ENCODE measurements around the gene ANKRD9. TPM values are rescaled to one million over a fixed set of nuclear protein-coding genes. Genes with fewer than 3 reads are reported as not detected.
A peak's percentile ranks its signal among the peaks of the same experiment; 100 is the strongest.

ANKRD9 gene
- total RNA-seq, 2 experiments from 2014 or later = 11.2 to 12.6 TPM

DNA sequence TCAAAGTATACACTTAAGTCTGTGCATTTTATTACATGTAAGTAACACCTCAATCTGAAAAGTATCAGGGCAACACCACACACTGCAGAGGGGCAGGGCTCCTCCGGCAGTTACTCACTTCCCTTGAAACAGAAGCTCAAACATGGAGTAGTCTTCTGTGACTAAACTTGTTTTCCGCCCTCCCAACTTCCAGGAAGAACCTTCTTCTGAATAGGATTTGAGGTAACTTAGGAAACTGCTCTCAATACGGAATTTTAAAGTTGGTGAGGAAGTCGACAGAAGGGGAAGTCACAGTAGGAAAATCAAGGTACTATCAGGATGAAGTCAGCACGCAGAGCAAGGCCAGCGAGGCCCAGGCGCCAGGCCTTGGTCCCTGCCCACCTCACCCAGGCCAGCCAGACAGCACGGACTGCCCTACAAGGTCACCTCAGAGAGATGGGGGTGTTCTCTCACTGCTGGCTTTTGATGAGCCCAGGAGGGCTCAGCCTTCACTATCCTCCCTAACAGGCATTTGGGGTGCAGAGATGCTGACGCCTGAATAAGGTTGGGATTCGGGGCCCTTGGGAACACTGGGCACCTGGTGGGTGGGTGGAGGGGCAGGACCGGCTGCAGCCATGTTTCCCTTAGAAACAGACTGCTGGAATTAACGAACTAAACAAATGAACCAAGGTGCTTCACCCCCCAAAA, 5.8 kb downstream of the ANKRD9 start:
- no peak overlapping the region for H3K27ac Mint-ChIP-seq
- CTCF ChIA-PET = no interaction called here
- H3K9me3 Mint-ChIP-seq (ENCODE audit: low read depth) = no peaks in the 10 kb centered on the region
- no peak overlapping the region for H3K4me3 Mint-ChIP-seq
- no peaks in the 10 kb centered on the region for H3K27me3 Mint-ChIP-seq
- H3K36me3 Mint-ChIP-seq = peaks cover 4% of the 10 kb centered on the region
- no peak for DNase-seq
- peaks cover 23% of the 10 kb centered on the region for H3K4me1 Mint-ChIP-seq
- no peak for ATAC-seq

GRCh38 chr14:102502571-102502970, 7.0 kb downstream of the ANKRD9 start:
- ATAC-seq (no peak), DNase-seq (no peak)
- Mint-ChIP-seq H3K36me3 (peaks cover 2% of the 10 kb centered on the region), H3K27me3 (no peaks in the 10 kb centered on the region), H3K9me3 (ENCODE audit: low read depth) (no peaks in the 10 kb centered on the region), H3K4me1 (peaks cover 17% of the 10 kb centered on the region), H3K4me3 (no peak overlapping the region), H3K27ac (no peak overlapping the region)
- CTCF ChIA-PET = no interaction called here

DNA sequence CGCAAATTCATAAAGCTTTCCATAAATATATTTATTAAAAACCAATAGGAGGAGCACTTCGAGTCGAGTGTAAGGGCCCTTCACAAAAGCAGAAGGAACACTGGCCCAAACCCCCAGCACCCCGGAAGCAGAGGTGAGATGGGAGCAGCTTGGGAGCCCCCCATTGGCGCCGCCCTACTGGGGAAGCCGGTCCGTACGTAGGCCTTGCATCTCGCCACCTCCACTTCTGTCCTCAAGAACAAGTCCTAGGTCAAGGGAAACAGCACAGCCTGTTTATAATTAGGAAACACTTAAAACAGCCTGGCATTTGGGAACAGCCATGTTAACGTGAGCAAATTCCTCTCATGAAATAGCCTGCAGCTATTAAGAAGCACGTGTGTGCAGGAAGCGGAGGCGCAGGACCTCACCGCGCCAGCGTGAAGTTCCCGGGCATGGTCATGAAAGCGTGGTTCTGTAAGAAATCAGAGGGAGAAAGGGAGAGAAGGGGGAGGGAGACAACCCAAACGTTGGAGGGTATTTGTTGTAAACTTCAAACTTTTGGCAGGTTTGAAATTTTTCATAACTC, 7.7 kb downstream of the ANKRD9 start:
- no peak overlapping the region for H3K4me3 Mint-ChIP-seq
- no peaks in the 10 kb centered on the region for H3K27me3 Mint-ChIP-seq
- CTCF ChIA-PET = interaction anchor here (1.5 to 1.8 kb wide), 2 partner anchors 8 to 14 kb away, joined by 4 to 7 read pairs; partner anchors contain the start of gene ANKRD9

DNA sequence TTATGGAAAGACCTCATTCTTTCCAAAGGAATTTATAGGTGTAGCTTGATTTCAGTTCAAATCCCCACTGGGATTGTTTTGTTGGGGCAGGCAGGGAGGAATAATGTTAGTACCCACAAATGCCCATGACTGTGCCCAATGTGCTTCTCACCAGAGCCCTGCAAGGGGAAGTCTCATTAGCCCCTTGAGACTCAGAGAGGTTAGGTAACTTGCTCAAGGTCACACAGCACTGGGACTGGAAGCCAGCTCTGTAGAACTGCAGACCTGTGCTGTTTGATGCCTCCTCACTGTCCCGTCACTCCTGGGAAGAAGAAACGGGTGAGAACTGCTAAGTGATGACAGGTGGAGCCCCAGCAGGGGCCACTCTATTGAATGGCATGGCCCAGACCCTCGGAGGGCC, 8.9 kb downstream of the ANKRD9 start:
- H3K9me3 Mint-ChIP-seq (ENCODE audit: low read depth) = no peaks in the 10 kb centered on the region
- H3K27me3 Mint-ChIP-seq = no peaks in the 10 kb centered on the region
- H3K4me1 Mint-ChIP-seq = peaks cover 17% of the 10 kb centered on the region
- ATAC-seq (peak; percentile 7), DNase-seq (no peak)
- CTCF ChIA-PET = interaction anchor here (1.1 to 1.9 kb wide), 5 partner anchors 9 to 184 kb away, joined by 4 to 15 read pairs (median 5); partner anchors contain the start of gene ANKRD9
- peak overlapping the region; percentile 74 for H3K27ac Mint-ChIP-seq
- H3K36me3 Mint-ChIP-seq = peaks cover 2% of the 10 kb centered on the region
- no peak overlapping the region for H3K4me3 Mint-ChIP-seq

More for the DNA sequence above, 7.7 kb downstream of the ANKRD9 start:
- H3K27ac Mint-ChIP-seq = no peak overlapping the region
- ATAC-seq = no peak
- peaks cover 17% of the 10 kb centered on the region for H3K4me1 Mint-ChIP-seq
- H3K36me3 Mint-ChIP-seq = peaks cover 2% of the 10 kb centered on the region
- H3K9me3 Mint-ChIP-seq (ENCODE audit: low read depth) = no peaks in the 10 kb centered on the region
- DNase-seq = no peak

DNA sequence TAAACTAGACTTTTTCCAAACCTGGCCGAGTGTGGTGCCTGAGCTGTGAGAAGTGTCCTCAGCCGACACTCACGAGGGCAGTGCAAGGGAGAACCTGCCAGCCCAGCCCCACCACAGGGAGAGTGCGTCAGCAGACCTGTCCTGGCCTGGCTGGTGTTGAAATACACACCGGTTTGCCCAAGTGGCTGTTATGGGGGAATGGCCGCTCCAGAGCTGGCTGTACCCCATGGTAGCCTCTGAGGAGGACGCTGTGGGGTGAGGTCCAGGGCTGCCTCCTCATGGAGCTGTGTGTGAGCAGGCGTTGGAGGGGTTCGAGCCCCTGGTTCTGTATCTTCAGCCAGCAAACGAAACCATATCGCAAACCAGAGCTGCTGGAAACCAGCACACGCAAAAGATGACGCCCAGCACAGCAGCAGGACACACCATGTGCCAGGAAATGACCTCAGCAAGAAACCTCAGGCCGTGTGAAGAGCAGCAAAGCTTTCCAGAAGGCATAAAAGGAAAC, 9.4 kb downstream of the ANKRD9 start:
- Mint-ChIP-seq H3K27me3 (no peaks in the 10 kb centered on the region), H3K9me3 (ENCODE audit: low read depth) (no peaks in the 10 kb centered on the region), H3K4me3 (no peak overlapping the region), H3K27ac (peak overlapping the region; percentile 74), H3K36me3 (peaks cover 2% of the 10 kb centered on the region), H3K4me1 (peaks cover 17% of the 10 kb centered on the region)
- ATAC-seq (peak; percentile 89), DNase-seq (peak; percentile 71)
- CTCF ChIA-PET = interaction anchor here (1.1 to 1.9 kb wide), 4 partner anchors 10 to 183 kb away, joined by 4 to 15 read pairs (median 6); partner anchors contain the start of gene ANKRD9

GRCh38 chr14:102499401-102500157, 10.0 kb downstream of the ANKRD9 start:
- ATAC-seq = no peak
- Mint-ChIP-seq H3K4me3 (no peak overlapping the region), H3K4me1 (peaks cover 17% of the 10 kb centered on the region), H3K27ac (peak overlapping the region; percentile 74), H3K27me3 (no peaks in the 10 kb centered on the region), H3K9me3 (ENCODE audit: low read depth) (no peaks in the 10 kb centered on the region), H3K36me3 (peaks cover 2% of the 10 kb centered on the region)
- CTCF ChIA-PET = interaction anchor here (1.2 to 1.9 kb wide), 2 partner anchors 10 to 62 kb away, joined by 5 to 15 read pairs; partner anchors contain the start of gene ANKRD9
- DNase-seq = no peak

DNA sequence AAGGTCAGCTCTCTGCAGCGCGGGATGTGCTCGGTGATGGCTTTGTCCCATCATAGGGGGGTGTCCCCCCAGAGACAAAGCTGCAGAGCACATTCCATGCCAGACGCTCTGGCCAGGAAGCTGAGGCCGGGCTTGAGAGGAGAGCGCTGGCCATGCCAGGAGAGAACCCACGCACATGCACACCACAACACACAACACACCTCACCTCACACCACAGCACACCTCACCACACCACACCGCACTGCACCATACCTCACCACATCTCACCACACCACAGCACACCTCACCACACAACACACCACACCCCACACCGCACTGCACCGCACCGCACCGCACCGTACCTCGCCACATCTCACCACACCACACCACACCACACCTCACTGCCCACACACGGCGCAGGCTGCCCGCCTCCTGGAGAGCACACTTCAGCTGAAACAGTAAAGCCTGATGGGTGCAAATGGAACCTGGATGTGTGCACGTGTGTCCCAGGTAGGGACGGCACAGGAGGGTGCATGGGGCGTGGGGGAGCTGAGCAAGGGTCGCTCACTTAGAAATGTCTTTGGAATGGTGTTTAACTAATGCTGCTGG, 10.8 kb downstream of the ANKRD9 start:
- H3K4me1 Mint-ChIP-seq = peaks cover 17% of the 10 kb centered on the region
- no peak overlapping the region for H3K27ac Mint-ChIP-seq
- no peaks in the 10 kb centered on the region for H3K27me3 Mint-ChIP-seq
- H3K4me3 Mint-ChIP-seq = no peak overlapping the region
- H3K9me3 Mint-ChIP-seq (ENCODE audit: low read depth) = no peaks in the 10 kb centered on the region
- DNase-seq (no peak), ATAC-seq (no peak)
- CTCF ChIA-PET = interaction anchor here (1.9 kb wide), 1 partner anchor 61 kb away, joined by 15 read pairs; no protein-coding TSS in a partner anchor
- peaks cover 2% of the 10 kb centered on the region for H3K36me3 Mint-ChIP-seq

DNA sequence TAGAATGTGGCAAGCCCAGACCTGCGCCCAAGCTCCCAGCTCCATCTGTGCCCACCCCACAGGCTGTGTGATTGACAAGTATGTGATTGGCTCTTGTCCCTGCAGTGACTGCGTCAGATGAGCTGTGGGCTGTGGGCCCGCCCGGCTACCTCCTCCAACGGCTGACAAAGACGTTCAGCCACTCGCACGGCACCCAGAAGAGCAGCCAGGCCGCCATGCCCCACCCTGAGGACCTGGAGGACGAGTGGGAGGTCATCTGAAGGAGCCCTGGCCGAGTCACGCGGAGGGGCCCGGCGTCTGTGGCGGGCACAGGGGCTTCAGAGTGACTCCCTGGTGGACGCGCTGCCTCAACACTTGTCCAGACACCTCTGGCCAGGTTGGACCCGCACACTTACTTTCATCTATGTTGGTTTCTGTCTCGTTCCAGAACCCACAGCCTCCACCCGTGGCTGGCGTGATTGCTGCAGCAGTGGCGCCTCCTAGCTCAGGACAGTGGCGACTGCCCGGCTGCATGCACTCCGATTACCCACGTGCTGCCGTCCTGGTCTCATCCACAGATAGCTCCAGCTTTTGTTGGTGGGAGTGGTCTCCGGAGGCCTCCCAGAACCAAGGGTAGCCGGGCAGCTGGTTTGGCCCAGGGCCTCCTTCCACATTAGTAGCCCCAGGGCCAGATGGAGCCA, 11.4 kb downstream of the ANKRD9 start:
- ATAC-seq = no peak
- CTCF ChIA-PET = no interaction called here
- H3K36me3 Mint-ChIP-seq = peaks cover 2% of the 10 kb centered on the region
- H3K4me1 Mint-ChIP-seq = peaks cover 17% of the 10 kb centered on the region
- H3K27me3 Mint-ChIP-seq = no peaks in the 10 kb centered on the region
- H3K27ac Mint-ChIP-seq = no peak overlapping the region
- no peak overlapping the region for H3K4me3 Mint-ChIP-seq
- no peaks in the 10 kb centered on the region for H3K9me3 Mint-ChIP-seq (ENCODE audit: low read depth)
- DNase-seq = no peak

DNA sequence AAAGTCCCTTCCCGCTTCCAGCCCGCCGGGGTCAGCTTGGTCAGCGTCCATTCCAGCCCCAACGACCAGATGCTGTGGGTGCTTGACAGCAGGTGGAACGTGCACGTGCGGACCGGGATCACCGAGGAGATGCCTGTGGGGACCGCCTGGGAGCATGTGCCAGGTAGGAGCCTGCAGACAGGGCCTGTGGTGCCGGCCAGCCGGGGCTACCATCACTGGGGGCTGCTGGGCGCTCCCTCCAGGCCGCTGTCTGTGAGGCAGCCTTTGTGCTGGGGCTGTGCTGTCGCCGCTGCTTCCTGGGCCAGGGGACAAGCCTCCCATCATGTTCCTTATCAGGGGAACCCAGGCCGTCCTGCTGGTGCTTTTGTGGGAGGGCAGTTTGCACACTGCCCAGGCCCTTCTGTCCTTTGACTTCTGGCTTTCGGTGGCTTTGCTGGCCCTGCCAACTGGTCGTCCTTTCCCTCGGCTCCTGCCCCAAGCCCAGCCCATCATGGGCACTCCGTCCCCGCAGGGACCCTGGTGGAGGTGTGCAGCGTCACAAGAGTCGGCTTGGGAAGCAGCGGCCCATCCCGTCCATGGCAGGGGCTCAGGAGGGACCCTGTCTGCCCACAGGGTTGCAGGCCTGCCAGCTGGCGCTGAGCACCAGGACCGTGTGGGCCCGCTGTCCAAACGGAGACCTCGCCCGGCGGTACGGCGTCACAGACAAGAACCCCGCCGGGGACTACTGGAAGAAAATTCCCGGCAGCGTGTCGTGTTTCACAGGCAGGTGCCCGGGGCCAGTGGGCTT, 12.4 kb downstream of the ANKRD9 start:
- no peaks in the 10 kb centered on the region for H3K27me3 Mint-ChIP-seq
- no peak overlapping the region for H3K27ac Mint-ChIP-seq
- H3K4me1 Mint-ChIP-seq = peaks cover 17% of the 10 kb centered on the region
- no peaks in the 10 kb centered on the region for H3K9me3 Mint-ChIP-seq (ENCODE audit: low read depth)
- CTCF ChIA-PET = no interaction called here
- ATAC-seq (no peak), DNase-seq (no peak)
- H3K4me3 Mint-ChIP-seq = no peak overlapping the region
- H3K36me3 Mint-ChIP-seq = peaks cover 2% of the 10 kb centered on the region

- DNase-seq (no peak), ATAC-seq (no peak)
- H3K27me3 Mint-ChIP-seq = no peaks in the 10 kb centered on the region
- H3K9me3 Mint-ChIP-seq (ENCODE audit: low read depth) = no peaks in the 10 kb centered on the region
- no peak overlapping the region for H3K27ac Mint-ChIP-seq
- H3K4me3 Mint-ChIP-seq = no peak overlapping the region
- peaks cover 2% of the 10 kb centered on the region for H3K36me3 Mint-ChIP-seq
- peaks cover 17% of the 10 kb centered on the region for H3K4me1 Mint-ChIP-seq
- CTCF ChIA-PET = no interaction called here
Observed at GRCh38 chr14:102496331-102496691, 13.3 kb downstream of the ANKRD9 start.

GRCh38 chr14:102495491-102496330, 13.9 kb downstream of the ANKRD9 start:
- H3K27me3 Mint-ChIP-seq = no peaks in the 10 kb centered on the region
- DNase-seq (no peak), ATAC-seq (no peak)
- CTCF ChIA-PET = no interaction called here
- H3K4me1 Mint-ChIP-seq = peaks cover 12% of the 10 kb centered on the region
- H3K36me3 Mint-ChIP-seq = peaks cover 2% of the 10 kb centered on the region
- H3K4me3 Mint-ChIP-seq = no peak overlapping the region
- H3K9me3 Mint-ChIP-seq (ENCODE audit: low read depth) = no peaks in the 10 kb centered on the region
- no peak overlapping the region for H3K27ac Mint-ChIP-seq

DNA sequence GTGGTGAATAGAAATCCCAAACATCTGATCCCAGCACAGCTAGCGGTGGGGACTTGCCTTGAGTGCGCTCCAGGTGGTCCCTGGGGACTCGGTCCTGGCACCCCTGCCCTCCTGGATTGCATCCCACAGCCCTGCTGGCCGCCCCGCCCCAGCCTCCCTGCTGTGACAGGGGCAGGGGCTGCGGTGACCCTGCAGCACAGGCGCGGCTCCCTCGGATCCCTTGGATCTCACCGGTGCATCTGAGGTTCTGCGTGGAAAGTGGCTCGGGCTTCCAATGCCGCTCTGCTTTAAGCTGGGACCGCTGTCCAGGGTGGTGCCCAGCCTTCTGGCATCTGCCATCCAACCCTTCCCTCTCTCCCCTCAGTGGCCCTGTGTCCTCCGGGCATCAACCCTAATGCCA, 16.0 kb downstream of the ANKRD9 start:
- no peaks in the 10 kb centered on the region for H3K4me1 Mint-ChIP-seq
- DNase-seq = no peak
- CTCF ChIA-PET = no interaction called here
- no peak for ATAC-seq
- no peak overlapping the region for H3K4me3 Mint-ChIP-seq
- no peak overlapping the region for H3K27ac Mint-ChIP-seq
- no peaks in the 10 kb centered on the region for H3K9me3 Mint-ChIP-seq (ENCODE audit: low read depth)
- H3K36me3 Mint-ChIP-seq = peaks cover 2% of the 10 kb centered on the region
- no peaks in the 10 kb centered on the region for H3K27me3 Mint-ChIP-seq

Measured in activated CD8-positive, alpha-beta memory T cell treated with anti-CD3 and anti-CD28 coated beads, Interleukin-2, amount 10 ng/mL, durations not matched to agents 7 days and 5 days (primary cell).